A549 (cell line): ENCODE measurements around the gene UNC13C. TPM values are rescaled to one million over a fixed set of nuclear protein-coding genes. Genes with fewer than 3 reads are reported as not detected.

Experiments
- ATAC-seq, 2 experiments: fragments of 200-7000 bp in 1 of 2; fragments of >200 bp in 1 of 2; cut with Nextera tagmentation in 1 of 2; cut with Tn5 transposase in 1 of 2; 3 replicates each; pipeline versions ENCODE4 v1.8.0 to v1.9.1; 2018 to 2020; ENCODE audit warnings: mild to moderate bottlenecking in 1 of 2, moderate library complexity in 1 of 2
- CTCF ChIA-PET: fragments of 300-600 bp; sonication (Branson Sonifier 250); formaldehyde crosslinking; extraction: SDS; loops from one replicate; lab custom pipeline; 2021; ENCODE audit warnings: antibody characterized with exemption, inconsistent platforms; lab: Yijun Ruan, JAX
- POLR2A ChIA-PET: fragments of 350-600 bp; formaldehyde crosslinking; extraction: SDS; loops from one replicate; lab custom pipeline; 2021; ENCODE audit warnings: antibody characterized with exemption, inconsistent platforms; lab: Yijun Ruan, JAX
- DNase-seq, 2 experiments: peaks; one replicate each; pipeline versions ENCODE4 v3.0.0 to v3.0.0-alpha.2; 2011 to 2016; ENCODE audit warnings: low read depth in 1 of 2, low spot score in 1 of 2
- FAIRE-seq: peaks from 2 replicates; lab custom pipeline; 2011; peaks lifted over from hg19 to GRCh38; lab: Jason Lieb, UNC
- H3K27ac ChIP-seq, 2 experiments: fragments of >200 bp; sonication (Bioruptor Twin); formaldehyde crosslinking; 3 replicates each; pipeline ENCODE4 v1.5.1; 2016 to 2017
- H3K4me1 ChIP-seq: fragments of >200 bp; sonication (Bioruptor Twin); formaldehyde crosslinking; 3 replicates; pipeline ENCODE4 v1.6.1; 2016
- H3K4me2 ChIP-seq: fragments of >200 bp; sonication (Bioruptor Twin); formaldehyde crosslinking; 3 replicates; pipeline ENCODE4 v1.6.1; 2016
- H3K4me3 ChIP-seq: fragments of >200 bp; sonication (Bioruptor Twin); formaldehyde crosslinking; 3 replicates; pipeline ENCODE4 v1.5.1; 2016
- H3K9me3 ChIP-seq: fragments of >200 bp; sonication (Bioruptor Twin); formaldehyde crosslinking; 3 replicates; pipeline ENCODE4 v1.6.1; 2016
- BHLHE40 ChIP-seq: IDR thresholded peaks from 2 replicates; pipeline ENCODE4 v1.6.1; 2012; ENCODE audit warnings: low read depth, low read length, inconsistent platforms
- CBX8 ChIP-seq: fragments of 200-600 bp; sonication (generic); IDR thresholded peaks from 2 replicates; pipeline ENCODE4 v1.6.1; 2016
- CEBPB ChIP-seq, 2 experiments: fragments of >200 bp in 1 of 2; sonication (Bioruptor Twin) in 1 of 2; formaldehyde crosslinking in 1 of 2; IDR thresholded peaks; 2 replicates each; pipeline ENCODE4 v1.6.1; 2012 to 2016
- CHD2 ChIP-seq: fragments of 150-350 bp; IDR thresholded peaks from 2 replicates; pipeline ENCODE4 v1.6.1; 2014; ENCODE audit warnings: low read length; ENCODE audit not compliant: partially characterized antibody
- EHMT2 ChIP-seq: fragments of 200-600 bp; sonication (generic); IDR thresholded peaks from 2 replicates; pipeline ENCODE4 v1.6.1; 2016; ENCODE audit warnings: antibody characterized with exemption, low read depth, mild to moderate bottlenecking, moderate library complexity
- EP300 ChIP-seq, 2 experiments: fragments of >200 bp; sonication (Bioruptor Twin); formaldehyde crosslinking; IDR thresholded peaks; 2 replicates in 1 of 2; 3 replicates in 1 of 2; pipeline ENCODE4 v1.6.1; 2016 to 2017
- ESRRA ChIP-seq: fragments of 150-350 bp; IDR thresholded peaks from 2 replicates; pipeline ENCODE4 v1.6.1; 2014; ENCODE audit warnings: mild to moderate bottlenecking, low read length, borderline replicate concordance
- GATA3 ChIP-seq: IDR thresholded peaks from 2 replicates; pipeline ENCODE4 v1.6.1; 2012; ENCODE audit warnings: borderline replicate concordance
- HDAC2 ChIP-seq: fragments of 200-600 bp; sonication (generic); IDR thresholded peaks from 2 replicates; pipeline ENCODE4 v1.6.1; 2016
- HEYL ChIP-seq: fragments of 250-450 bp; sonication (Bioruptor Pico); IDR thresholded peaks from 2 replicates; pipeline ENCODE4 v1.8.0; 2021; ENCODE audit warnings: mild to moderate bottlenecking, moderate library complexity
- HOXA7 ChIP-seq: fragments of 250-450 bp; sonication (Bioruptor Pico); IDR thresholded peaks from 2 replicates; pipeline ENCODE4 v1.5.0; 2020; ENCODE audit warnings: mild to moderate bottlenecking, moderate library complexity
- HOXB5 ChIP-seq: fragments of 250-450 bp; sonication (Bioruptor Pico); IDR thresholded peaks from 2 replicates; pipeline ENCODE4 v1.5.0; 2020; ENCODE audit warnings: mild to moderate bottlenecking, moderate library complexity
- KDM1A ChIP-seq: fragments of 200-600 bp; sonication (generic); IDR thresholded peaks from 2 replicates; pipeline ENCODE4 v1.6.1; 2016; ENCODE audit warnings: low read depth, mild to moderate bottlenecking
- KDM5A ChIP-seq: fragments of 200-600 bp; sonication (generic); IDR thresholded peaks from 2 replicates; pipeline ENCODE4 v1.6.1; 2016; ENCODE audit warnings: antibody characterized with exemption, mild to moderate bottlenecking
- MAFK ChIP-seq: fragments of 450-650 bp; IDR thresholded peaks from 2 replicates; pipeline ENCODE4 v1.6.1; 2014; ENCODE audit not compliant: partially characterized antibody
- NFE2L2 ChIP-seq: fragments of 150-350 bp; conservative IDR thresholded peaks from 2 replicates; pipeline ENCODE4 v1.6.1; 2014; ENCODE audit warnings: low read length
- NPAS2 ChIP-seq: fragments of 250-450 bp; sonication (Bioruptor Pico); IDR thresholded peaks from 2 replicates; pipeline ENCODE4 v1.8.0; 2022; ENCODE audit warnings: mild to moderate bottlenecking, moderate library complexity, borderline replicate concordance
- NR3C1 ChIP-seq: fragments of >200 bp; sonication (Bioruptor Twin); formaldehyde crosslinking; IDR thresholded peaks from 3 replicates; pipeline ENCODE4 v1.6.1; 2017
- PHF8 ChIP-seq: fragments of 200-600 bp; sonication (generic); IDR thresholded peaks from 2 replicates; pipeline ENCODE4 v1.6.1; 2016; ENCODE audit warnings: low read depth, mild to moderate bottlenecking, antibody characterized with exemption, moderate library complexity, borderline replicate concordance
- RAD21 ChIP-seq, 2 experiments: fragments of >200 bp in 1 of 2; sonication (Bioruptor Twin) in 1 of 2; formaldehyde crosslinking in 1 of 2; IDR thresholded peaks in 1 of 2; conservative IDR thresholded peaks in 1 of 2; 2 replicates in 1 of 2; 3 replicates in 1 of 2; pipeline ENCODE4 v1.6.1; 2012 to 2018; ENCODE audit warnings: inconsistent platforms in 1 of 2
- RARB ChIP-seq: fragments of 250-450 bp; sonication (Bioruptor Pico); IDR thresholded peaks from 2 replicates; pipeline ENCODE4 v1.8.0; 2021; ENCODE audit warnings: mild to moderate bottlenecking, moderate library complexity
- RCOR1 ChIP-seq: fragments of 150-350 bp; IDR thresholded peaks from 2 replicates; pipeline ENCODE4 v1.6.1; 2014; ENCODE audit warnings: antibody characterized with exemption, low read length, low read depth
- SREBF2 ChIP-seq: fragments of 450-650 bp; IDR thresholded peaks from 2 replicates; pipeline ENCODE4 v1.6.1; 2014; ENCODE audit warnings: mild to moderate bottlenecking, moderate library complexity
- TFCP2L1 ChIP-seq: fragments of 250-450 bp; sonication (Bioruptor Pico); IDR thresholded peaks from 2 replicates; pipeline ENCODE4 v1.5.0; 2021; ENCODE audit warnings: mild to moderate bottlenecking
- TP53 ChIP-seq: fragments of 250-450 bp; sonication (Bioruptor Pico); IDR thresholded peaks from 2 replicates; pipeline ENCODE4 v1.5.0; 2021; ENCODE audit warnings: mild to moderate bottlenecking, moderate library complexity
- ZC3H11A ChIP-seq: fragments of 450-650 bp; IDR thresholded peaks from 2 replicates; pipeline ENCODE4 v1.6.1; 2014; ENCODE audit warnings: antibody characterized with exemption, mild to moderate bottlenecking
- ZSCAN20 ChIP-seq: fragments of 250-450 bp; sonication (Bioruptor Pico); IDR thresholded peaks from 2 replicates; pipeline ENCODE4 v1.8.0; 2022; ENCODE audit warnings: mild to moderate bottlenecking, moderate library complexity
- WGBS: methylation state at CpG from one replicate; pipeline ENCODE4 v1.1.6; 2017; ENCODE audit errors: missing lambda C conversion rate; 5-methylcytosine and 5-hydroxymethylcytosine counted together
- polyA plus RNA-seq, 4 experiments: library from polyadenylated mRNA; depleted of rRNA in 3 of 4; stranded (reverse); fragments of >200 nt; fragmentation: RNase III in 1 of 4; extraction: RNeasy Plus Mini Kit Qiagen cat#74134 plus additional on column Dnase treatment in 1 of 4; gene quantifications; 2 replicates in 3 of 4; 3 replicates in 1 of 4; pipeline ENCODE4 v1.2.3, GENCODE V29; 2011 to 2017
- TF ChIP-seq, protein P1 (sequence below): fragments of >200 bp; sonication (Bioruptor Twin); formaldehyde crosslinking; IDR thresholded peaks from 3 replicates; pipeline ENCODE4 v1.5.1; 2016
- TF ChIP-seq, protein P2 (sequence below): fragments of 250-450 bp; sonication (Bioruptor Pico); IDR thresholded peaks from 2 replicates; pipeline ENCODE4 v1.5.0; 2021; ENCODE audit warnings: mild to moderate bottlenecking, moderate library complexity, borderline replicate concordance
- TF ChIP-seq, protein P3 (sequence below): fragments of 150-350 bp; IDR thresholded peaks from 2 replicates; pipeline ENCODE4 v1.6.1; 2014; ENCODE audit warnings: low read depth, mild to moderate bottlenecking, low read length
- TF ChIP-seq, protein P4 (sequence below): fragments of 450-650 bp; IDR thresholded peaks from 2 replicates; pipeline ENCODE4 v1.6.1; 2014; ENCODE audit warnings: antibody characterized with exemption

The UNC13C gene
- polyA plus RNA-seq, 2 of the 4 experiments (the other 2 are of a cell fraction): 0.01 to 0.04 TPM

DNA sequence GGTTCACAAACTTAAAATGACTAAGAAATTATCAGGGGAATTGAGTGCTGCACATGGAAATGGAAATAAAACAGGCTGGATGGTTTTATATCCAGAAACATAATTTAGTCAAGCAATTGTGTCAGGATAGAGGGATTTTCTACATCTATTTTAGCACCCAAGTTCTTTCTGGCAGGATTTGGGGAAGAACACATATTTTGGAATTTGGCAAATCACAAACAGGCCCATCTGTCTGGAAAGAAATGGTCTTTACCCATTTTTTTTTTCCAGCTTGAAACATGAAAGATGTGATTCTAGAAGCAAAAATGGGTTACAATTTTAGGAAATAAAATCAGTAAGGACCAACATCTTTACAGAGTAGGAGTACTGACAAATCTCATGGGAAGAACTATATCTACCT is 14.4 kb upstream of the UNC13C start:
- Histone ChIP-seq H3K4me2 (no peak overlapping the region), H3K4me1 (no peaks in the 10 kb centered on the region), H3K9me3 (no peaks in the 10 kb centered on the region), H3K4me3 (no peak overlapping the region), H3K27ac (no peak overlapping the region)
- ChIA-PET CTCF (interaction anchor here (0.6 to 1.3 kb wide), 5 partner anchors 8 to 795 kb away, joined by 3 to 8 read pairs (median 4); no protein-coding TSS in a partner anchor), POLR2A (no interaction called here)
- TF ChIP-seq EHMT2 (no peak), CEBPB (IDR thresholded peaks at IDR 0.05) (no peak), CBX8 (no peak), HOXB5 (CRISPR knock-in tag) (no peak), HDAC2 (no peak), NR3C1 (no peak), RAD21 (conservative IDR thresholded peaks at IDR 0.05 in 1 of 2, IDR thresholded peaks at IDR 0.05 in 1 of 2) (no peak), SREBF2 (no peak), KDM1A (no peak), ZSCAN20 (CRISPR knock-in tag) (no peak), MAFK (no peak), NFE2L2 (no peak), ESRRA (no peak), TP53 (CRISPR knock-in tag) (no peak), CHD2 (no peak), HEYL (CRISPR knock-in tag) (no peak), RCOR1 (no peak), ZC3H11A (no peak)
- TF ChIP-seq, protein P1, sequence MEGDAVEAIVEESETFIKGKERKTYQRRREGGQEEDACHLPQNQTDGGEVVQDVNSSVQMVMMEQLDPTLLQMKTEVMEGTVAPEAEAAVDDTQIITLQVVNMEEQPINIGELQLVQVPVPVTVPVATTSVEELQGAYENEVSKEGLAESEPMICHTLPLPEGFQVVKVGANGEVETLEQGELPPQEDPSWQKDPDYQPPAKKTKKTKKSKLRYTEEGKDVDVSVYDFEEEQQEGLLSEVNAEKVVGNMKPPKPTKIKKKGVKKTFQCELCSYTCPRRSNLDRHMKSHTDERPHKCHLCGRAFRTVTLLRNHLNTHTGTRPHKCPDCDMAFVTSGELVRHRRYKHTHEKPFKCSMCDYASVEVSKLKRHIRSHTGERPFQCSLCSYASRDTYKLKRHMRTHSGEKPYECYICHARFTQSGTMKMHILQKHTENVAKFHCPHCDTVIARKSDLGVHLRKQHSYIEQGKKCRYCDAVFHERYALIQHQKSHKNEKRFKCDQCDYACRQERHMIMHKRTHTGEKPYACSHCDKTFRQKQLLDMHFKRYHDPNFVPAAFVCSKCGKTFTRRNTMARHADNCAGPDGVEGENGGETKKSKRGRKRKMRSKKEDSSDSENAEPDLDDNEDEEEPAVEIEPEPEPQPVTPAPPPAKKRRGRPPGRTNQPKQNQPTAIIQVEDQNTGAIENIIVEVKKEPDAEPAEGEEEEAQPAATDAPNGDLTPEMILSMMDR: no peak
- TF ChIP-seq, protein P2, sequence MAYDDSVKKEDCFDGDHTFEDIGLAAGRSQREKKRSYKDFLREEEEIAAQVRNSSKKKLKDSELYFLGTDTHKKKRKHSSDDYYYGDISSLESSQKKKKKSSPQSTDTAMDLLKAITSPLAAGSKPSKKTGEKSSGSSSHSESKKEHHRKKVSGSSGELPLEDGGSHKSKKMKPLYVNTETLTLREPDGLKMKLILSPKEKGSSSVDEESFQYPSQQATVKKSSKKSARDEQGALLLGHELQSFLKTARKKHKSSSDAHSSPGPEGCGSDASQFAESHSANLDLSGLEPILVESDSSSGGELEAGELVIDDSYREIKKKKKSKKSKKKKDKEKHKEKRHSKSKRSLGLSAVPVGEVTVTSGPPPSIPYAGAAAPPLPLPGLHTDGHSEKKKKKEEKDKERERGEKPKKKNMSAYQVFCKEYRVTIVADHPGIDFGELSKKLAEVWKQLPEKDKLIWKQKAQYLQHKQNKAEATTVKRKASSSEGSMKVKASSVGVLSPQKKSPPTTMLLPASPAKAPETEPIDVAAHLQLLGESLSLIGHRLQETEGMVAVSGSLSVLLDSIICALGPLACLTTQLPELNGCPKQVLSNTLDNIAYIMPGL: no peak
- FAIRE-seq: no peak
- DNase-seq: no peak
- ATAC-seq: no peak

DNA sequence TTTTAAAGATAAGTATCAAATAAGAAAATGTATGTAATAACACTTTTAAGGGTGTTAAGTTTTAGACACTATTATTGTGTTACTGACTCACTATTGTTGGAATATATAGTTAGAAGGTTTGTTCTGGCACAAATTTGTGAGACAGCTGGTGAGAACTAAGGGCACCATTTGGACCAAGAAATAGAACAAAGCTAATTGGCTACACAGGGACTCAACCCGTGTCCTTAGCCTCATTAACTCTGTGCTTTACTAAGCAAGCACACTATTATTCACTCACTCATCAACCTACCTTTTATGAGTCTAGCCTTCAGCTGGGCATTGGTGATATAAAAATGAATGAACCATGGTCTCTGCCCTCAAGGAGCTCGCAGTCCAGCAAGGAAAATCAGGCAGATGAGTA is 4.1 kb upstream of the UNC13C start:
- ChIA-PET POLR2A (no interaction called here), CTCF (no interaction called here)
- H3K9me3 ChIP-seq: no peaks in the 10 kb centered on the region
- FAIRE-seq: no peak
- no peak overlapping the region for H3K4me3 ChIP-seq
- H3K4me2 ChIP-seq: no peak overlapping the region
- no peak for ATAC-seq
- no peak overlapping the region for H3K27ac ChIP-seq
- no peaks in the 10 kb centered on the region; the same call in 2 of the 3 replicates for H3K4me1 ChIP-seq
- TF ChIP-seq NPAS2 (CRISPR knock-in tag) (no peak), CEBPB (IDR thresholded peaks at IDR 0.05) (no peak), PHF8 (no peak), HOXA7 (CRISPR knock-in tag) (no peak), TP53 (CRISPR knock-in tag) (no peak), EP300 (IDR thresholded peaks at IDR 0.05) (no peak), BHLHE40 (no peak), GATA3 (no peak), KDM5A (no peak), RARB (CRISPR knock-in tag) (no peak), NR3C1 (no peak), TFCP2L1 (CRISPR knock-in tag) (no peak)
- TF ChIP-seq, protein P3, sequence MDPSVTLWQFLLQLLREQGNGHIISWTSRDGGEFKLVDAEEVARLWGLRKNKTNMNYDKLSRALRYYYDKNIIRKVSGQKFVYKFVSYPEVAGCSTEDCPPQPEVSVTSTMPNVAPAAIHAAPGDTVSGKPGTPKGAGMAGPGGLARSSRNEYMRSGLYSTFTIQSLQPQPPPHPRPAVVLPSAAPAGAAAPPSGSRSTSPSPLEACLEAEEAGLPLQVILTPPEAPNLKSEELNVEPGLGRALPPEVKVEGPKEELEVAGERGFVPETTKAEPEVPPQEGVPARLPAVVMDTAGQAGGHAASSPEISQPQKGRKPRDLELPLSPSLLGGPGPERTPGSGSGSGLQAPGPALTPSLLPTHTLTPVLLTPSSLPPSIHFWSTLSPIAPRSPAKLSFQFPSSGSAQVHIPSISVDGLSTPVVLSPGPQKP: no peak
- TF ChIP-seq, protein P4, sequence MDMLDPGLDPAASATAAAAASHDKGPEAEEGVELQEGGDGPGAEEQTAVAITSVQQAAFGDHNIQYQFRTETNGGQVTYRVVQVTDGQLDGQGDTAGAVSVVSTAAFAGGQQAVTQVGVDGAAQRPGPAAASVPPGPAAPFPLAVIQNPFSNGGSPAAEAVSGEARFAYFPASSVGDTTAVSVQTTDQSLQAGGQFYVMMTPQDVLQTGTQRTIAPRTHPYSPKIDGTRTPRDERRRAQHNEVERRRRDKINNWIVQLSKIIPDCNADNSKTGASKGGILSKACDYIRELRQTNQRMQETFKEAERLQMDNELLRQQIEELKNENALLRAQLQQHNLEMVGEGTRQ: no peak
- TF ChIP-seq, protein P1: no peak
- WGBS: 39% methylated on average over 2 of the region's 2 CpGs
- DNase-seq: no peak
